Activated CD8-positive, alpha-beta memory T cell treated with anti-CD3 and anti-CD28 coated beads, Interleukin-2, amount 50 U/mL, for 4 hours (primary cell): ENCODE measurements around the gene RFC2.
"Not testable (repeated sequence)": the region's sequence is repeated elsewhere in the genome, so short reads cannot be mapped to it uniquely, and the experiment has no call there.

ENCODE experiments used
- DNase-seq: peaks from one replicate; pipeline ENCODE4 v3.0.0-alpha.2; 2020

Gene RFC2

GRCh38 chr7:74246497-74246896 lies 7.7 kb downstream of the RFC2 start:
- DNase-seq = no peak

GRCh38 chr7:74242122-74242443 lies 12.1 kb downstream of the RFC2 start:
- DNase-seq = no peak

- no peak for DNase-seq
Observed at GRCh38 chr7:74240482-74240881, 13.7 kb downstream of the RFC2 start.

- no peak for DNase-seq
Observed at GRCh38 chr7:74236284-74236683, 17.9 kb downstream of the RFC2 start.

- no peak for DNase-seq
Observed at GRCh38 chr7:74235518-74236268, 18.5 kb downstream of the RFC2 start.

GRCh38 chr7:74233655-74234285 lies 20.4 kb downstream of the RFC2 start:
- no peak for DNase-seq

GRCh38 chr7:74231232-74231590 lies 23.0 kb downstream of the RFC2 start:
- DNase-seq = no peak

- no peak for DNase-seq
Observed at GRCh38 chr7:74230446-74231231, 23.6 kb downstream of the RFC2 start.

GRCh38 chr7:74228951-74229900 lies 25.0 kb downstream of the RFC2 start:
- no peak for DNase-seq

- no peak for DNase-seq
Observed at GRCh38 chr7:74226633-74227032, 27.6 kb downstream of the RFC2 start.

GRCh38 chr7:74225400-74225799 lies 28.8 kb downstream of the RFC2 start:
- DNase-seq = no peak

- DNase-seq = not testable (repeated sequence)
Observed at GRCh38 chr7:74224907-74225306, 29.3 kb downstream of the RFC2 start.

GRCh38 chr7:74224511-74224832 lies 29.7 kb downstream of the RFC2 start:
- no peak for DNase-seq

- DNase-seq = no peak
Observed at GRCh38 chr7:74223711-74224510, 30.3 kb downstream of the RFC2 start.

GRCh38 chr7:74222851-74223710 lies 31.1 kb downstream of the RFC2 start:
- no peak for DNase-seq

GRCh38 chr7:74221713-74222112 lies 32.5 kb downstream of the RFC2 start:
- no peak for DNase-seq

- no peak for DNase-seq
Observed at GRCh38 chr7:74220229-74220628, 34.0 kb downstream of the RFC2 start.

GRCh38 chr7:74219416-74219815 lies 34.8 kb downstream of the RFC2 start:
- no peak for DNase-seq

- no peak for DNase-seq
Observed at GRCh38 chr7:74218343-74218698, 35.9 kb downstream of the RFC2 start.

- DNase-seq = no peak
Observed at GRCh38 chr7:74217455-74218342, 36.5 kb downstream of the RFC2 start.
